ENCODE data around the gene TXNDC15. TPM values are rescaled to one million over a fixed set of nuclear protein-coding genes. Genes with fewer than 3 reads are reported as not detected.
A peak's percentile ranks its signal among the peaks of the same experiment; 100 is the strongest.

Gene TXNDC15
- total and polyA plus RNA-seq, 2 of the 13 experiments (the other 11 are each of a cell fraction or from before 2014, with no cell fraction given): 22.2 to 49.9 TPM

DNA sequence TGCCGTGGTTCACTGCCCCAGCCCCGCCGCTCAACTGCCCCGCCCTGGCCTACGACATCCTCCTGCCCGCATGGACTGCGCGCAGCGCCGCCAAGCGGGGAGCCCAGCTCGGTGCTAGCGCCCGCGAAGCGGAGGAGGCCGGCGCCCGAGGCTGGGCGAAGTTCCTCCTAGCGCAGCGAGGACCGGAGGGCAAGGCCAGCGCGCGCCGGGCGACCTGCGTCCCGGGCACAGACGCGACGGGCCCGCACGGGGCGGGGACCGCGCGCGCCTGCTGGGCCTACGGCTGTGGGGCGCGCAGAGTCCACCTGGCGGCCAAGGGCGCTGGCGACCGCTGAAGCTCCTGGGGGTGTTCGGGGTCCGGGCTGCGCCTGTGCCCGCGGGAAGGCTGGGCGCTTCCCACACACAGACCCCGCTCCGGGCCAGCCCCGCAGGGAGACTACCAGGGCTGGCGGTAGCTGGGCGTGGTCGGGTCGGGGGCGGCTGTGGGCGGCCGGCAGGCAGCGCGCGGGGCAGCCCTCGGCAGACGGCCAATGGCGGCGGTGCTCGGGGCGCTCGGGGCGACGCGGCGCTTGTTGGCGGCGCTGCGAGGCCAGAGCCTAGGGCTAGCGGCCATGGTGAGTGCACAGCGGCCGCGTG, 30.6 kb downstream of the TXNDC15 start, which contains the start of gene PCBD2 (continued):
- TF ChIP-seq, protein P1, sequence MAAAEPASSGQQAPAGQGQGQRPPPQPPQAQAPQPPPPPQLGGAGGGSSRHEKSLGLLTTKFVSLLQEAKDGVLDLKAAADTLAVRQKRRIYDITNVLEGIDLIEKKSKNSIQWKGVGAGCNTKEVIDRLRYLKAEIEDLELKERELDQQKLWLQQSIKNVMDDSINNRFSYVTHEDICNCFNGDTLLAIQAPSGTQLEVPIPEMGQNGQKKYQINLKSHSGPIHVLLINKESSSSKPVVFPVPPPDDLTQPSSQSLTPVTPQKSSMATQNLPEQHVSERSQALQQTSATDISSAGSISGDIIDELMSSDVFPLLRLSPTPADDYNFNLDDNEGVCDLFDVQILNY (CRISPR knock-in tag; conservative IDR thresholded peaks at IDR 0.05): peak; percentile 32; the same call in 1 of the 2 replicates
- TF ChIP-seq, protein P2, sequence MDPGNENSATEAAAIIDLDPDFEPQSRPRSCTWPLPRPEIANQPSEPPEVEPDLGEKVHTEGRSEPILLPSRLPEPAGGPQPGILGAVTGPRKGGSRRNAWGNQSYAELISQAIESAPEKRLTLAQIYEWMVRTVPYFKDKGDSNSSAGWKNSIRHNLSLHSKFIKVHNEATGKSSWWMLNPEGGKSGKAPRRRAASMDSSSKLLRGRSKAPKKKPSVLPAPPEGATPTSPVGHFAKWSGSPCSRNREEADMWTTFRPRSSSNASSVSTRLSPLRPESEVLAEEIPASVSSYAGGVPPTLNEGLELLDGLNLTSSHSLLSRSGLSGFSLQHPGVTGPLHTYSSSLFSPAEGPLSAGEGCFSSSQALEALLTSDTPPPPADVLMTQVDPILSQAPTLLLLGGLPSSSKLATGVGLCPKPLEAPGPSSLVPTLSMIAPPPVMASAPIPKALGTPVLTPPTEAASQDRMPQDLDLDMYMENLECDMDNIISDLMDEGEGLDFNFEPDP (CRISPR knock-in tag; conservative IDR thresholded peaks at IDR 0.05): no peak
- TF ChIP-seq NFE2 (CRISPR knock-in tag; IDR thresholded peaks at IDR 0.05) (no peak), ZNF124 (CRISPR knock-in tag; IDR thresholded peaks at IDR 0.05) (no peak), SRSF9 (IDR thresholded peaks at IDR 0.05; ENCODE audit: borderline replicate concordance, insufficient read depth, low read depth, low read length, poor library complexity, severe bottlenecking) (no peak), HNF4A (CRISPR knock-in tag; IDR thresholded peaks at IDR 0.05) (peak; percentile 44), ZSCAN20 (CRISPR knock-in tag; IDR thresholded peaks at IDR 0.05; ENCODE audit: borderline replicate concordance) (peak; percentile 77; the same call in 1 of the 2 replicates), ZNF550 (CRISPR knock-in tag; IDR thresholded peaks at IDR 0.05; ENCODE audit: borderline replicate concordance) (no peak), ZFYVE20 (CRISPR knock-in tag; IDR thresholded peaks at IDR 0.05; ENCODE audit: borderline replicate concordance, low read depth) (no peak), HOXA3 (CRISPR knock-in tag; IDR thresholded peaks at IDR 0.05) (peak; percentile 91), ARHGAP35 (CRISPR knock-in tag; IDR thresholded peaks at IDR 0.05; ENCODE audit: borderline replicate concordance) (0 out of 2 replicates have a peak, but pooled peaks have one; percentile 40)
- TF ChIP-seq, protein P3, sequence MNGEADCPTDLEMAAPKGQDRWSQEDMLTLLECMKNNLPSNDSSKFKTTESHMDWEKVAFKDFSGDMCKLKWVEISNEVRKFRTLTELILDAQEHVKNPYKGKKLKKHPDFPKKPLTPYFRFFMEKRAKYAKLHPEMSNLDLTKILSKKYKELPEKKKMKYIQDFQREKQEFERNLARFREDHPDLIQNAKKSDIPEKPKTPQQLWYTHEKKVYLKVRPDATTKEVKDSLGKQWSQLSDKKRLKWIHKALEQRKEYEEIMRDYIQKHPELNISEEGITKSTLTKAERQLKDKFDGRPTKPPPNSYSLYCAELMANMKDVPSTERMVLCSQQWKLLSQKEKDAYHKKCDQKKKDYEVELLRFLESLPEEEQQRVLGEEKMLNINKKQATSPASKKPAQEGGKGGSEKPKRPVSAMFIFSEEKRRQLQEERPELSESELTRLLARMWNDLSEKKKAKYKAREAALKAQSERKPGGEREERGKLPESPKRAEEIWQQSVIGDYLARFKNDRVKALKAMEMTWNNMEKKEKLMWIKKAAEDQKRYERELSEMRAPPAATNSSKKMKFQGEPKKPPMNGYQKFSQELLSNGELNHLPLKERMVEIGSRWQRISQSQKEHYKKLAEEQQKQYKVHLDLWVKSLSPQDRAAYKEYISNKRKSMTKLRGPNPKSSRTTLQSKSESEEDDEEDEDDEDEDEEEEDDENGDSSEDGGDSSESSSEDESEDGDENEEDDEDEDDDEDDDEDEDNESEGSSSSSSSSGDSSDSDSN (CRISPR knock-in tag; IDR thresholded peaks at IDR 0.05): peak; percentile 99
- TF ChIP-seq, protein P4, sequence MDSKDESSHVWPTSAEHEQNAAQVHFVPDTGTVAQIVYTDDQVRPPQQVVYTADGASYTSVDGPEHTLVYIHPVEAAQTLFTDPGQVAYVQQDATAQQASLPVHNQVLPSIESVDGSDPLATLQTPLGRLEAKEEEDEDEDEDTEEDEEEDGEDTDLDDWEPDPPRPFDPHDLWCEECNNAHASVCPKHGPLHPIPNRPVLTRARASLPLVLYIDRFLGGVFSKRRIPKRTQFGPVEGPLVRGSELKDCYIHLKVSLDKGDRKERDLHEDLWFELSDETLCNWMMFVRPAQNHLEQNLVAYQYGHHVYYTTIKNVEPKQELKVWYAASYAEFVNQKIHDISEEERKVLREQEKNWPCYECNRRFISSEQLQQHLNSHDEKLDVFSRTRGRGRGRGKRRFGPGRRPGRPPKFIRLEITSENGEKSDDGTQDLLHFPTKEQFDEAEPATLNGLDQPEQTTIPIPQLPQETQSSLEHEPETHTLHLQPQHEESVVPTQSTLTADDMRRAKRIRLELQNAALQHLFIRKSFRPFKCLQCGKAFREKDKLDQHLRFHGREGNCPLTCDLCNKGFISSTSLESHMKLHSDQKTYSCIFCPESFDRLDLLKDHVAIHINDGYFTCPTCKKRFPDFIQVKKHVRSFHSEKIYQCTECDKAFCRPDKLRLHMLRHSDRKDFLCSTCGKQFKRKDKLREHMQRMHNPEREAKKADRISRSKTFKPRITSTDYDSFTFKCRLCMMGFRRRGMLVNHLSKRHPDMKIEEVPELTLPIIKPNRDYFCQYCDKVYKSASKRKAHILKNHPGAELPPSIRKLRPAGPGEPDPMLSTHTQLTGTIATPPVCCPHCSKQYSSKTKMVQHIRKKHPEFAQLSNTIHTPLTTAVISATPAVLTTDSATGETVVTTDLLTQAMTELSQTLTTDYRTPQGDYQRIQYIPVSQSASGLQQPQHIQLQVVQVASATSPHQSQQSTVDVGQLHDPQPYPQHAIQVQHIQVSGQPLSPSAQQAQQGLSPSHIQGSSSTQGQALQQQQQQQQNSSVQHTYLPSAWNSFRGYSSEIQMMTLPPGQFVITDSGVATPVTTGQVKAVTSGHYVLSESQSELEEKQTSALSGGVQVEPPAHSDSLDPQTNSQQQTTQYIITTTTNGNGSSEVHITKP (CRISPR knock-in tag; IDR thresholded peaks at IDR 0.05; ENCODE audit: low read depth): peak; percentile 58; the same call in 1 of the 2 replicates
- TF ChIP-seq, protein P5, sequence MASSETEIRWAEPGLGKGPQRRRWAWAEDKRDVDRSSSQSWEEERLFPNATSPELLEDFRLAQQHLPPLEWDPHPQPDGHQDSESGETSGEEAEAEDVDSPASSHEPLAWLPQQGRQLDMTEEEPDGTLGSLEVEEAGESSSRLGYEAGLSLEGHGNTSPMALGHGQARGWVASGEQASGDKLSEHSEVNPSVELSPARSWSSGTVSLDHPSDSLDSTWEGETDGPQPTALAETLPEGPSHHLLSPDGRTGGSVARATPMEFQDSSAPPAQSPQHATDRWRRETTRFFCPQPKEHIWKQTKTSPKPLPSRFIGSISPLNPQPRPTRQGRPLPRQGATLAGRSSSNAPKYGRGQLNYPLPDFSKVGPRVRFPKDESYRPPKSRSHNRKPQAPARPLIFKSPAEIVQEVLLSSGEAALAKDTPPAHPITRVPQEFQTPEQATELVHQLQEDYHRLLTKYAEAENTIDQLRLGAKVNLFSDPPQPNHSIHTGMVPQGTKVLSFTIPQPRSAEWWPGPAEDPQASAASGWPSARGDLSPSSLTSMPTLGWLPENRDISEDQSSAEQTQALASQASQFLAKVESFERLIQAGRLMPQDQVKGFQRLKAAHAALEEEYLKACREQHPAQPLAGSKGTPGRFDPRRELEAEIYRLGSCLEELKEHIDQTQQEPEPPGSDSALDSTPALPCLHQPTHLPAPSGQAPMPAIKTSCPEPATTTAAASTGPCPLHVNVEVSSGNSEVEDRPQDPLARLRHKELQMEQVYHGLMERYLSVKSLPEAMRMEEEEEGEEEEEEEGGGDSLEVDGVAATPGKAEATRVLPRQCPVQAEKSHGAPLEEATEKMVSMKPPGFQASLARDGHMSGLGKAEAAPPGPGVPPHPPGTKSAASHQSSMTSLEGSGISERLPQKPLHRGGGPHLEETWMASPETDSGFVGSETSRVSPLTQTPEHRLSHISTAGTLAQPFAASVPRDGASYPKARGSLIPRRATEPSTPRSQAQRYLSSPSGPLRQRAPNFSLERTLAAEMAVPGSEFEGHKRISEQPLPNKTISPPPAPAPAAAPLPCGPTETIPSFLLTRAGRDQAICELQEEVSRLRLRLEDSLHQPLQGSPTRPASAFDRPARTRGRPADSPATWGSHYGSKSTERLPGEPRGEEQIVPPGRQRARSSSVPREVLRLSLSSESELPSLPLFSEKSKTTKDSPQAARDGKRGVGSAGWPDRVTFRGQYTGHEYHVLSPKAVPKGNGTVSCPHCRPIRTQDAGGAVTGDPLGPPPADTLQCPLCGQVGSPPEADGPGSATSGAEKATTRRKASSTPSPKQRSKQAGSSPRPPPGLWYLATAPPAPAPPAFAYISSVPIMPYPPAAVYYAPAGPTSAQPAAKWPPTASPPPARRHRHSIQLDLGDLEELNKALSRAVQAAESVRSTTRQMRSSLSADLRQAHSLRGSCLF (CRISPR knock-in tag; IDR thresholded peaks at IDR 0.05; ENCODE audit: borderline replicate concordance): no peak

Measured in HepG2 (cell line).